Astrocyte (in vitro differentiated cells and primary cell): Measurements from ENCODE around the gene SORT1. TPM values are rescaled to one million over a fixed set of nuclear protein-coding genes. Genes with fewer than 3 reads are reported as not detected.

Source experiments
- DNase-seq: peaks from one replicate; pipeline ENCODE4 v3.0.0-alpha.2; 2010; ENCODE audit warnings: low read depth
- FAIRE-seq: peaks from 2 replicates; lab custom pipeline; 2011; peaks lifted over from hg19 to GRCh38; lab: Jason Lieb, UNC
- H2AFZ ChIP-seq: 2 replicates; pipeline ENCODE4 v1.6.0; 2012; ENCODE audit warnings: low read depth, low read length, inconsistent platforms
- H3K27ac ChIP-seq: 2 replicates; pipeline ENCODE4 v1.5.1; 2011; ENCODE audit warnings: low read depth, low read length, inconsistent platforms
- H3K27me3 ChIP-seq: 2 replicates; pipeline ENCODE4 v1.6.0; 2011; ENCODE audit warnings: low read length, inconsistent platforms; ENCODE audit not compliant: insufficient read depth
- H3K36me3 ChIP-seq: 2 replicates; pipeline ENCODE4 v1.5.1; 2011; ENCODE audit warnings: low read length, inconsistent platforms; ENCODE audit not compliant: insufficient read depth
- H3K4me1 ChIP-seq: 2 replicates; pipeline ENCODE4 v1.5.1; 2011; ENCODE audit warnings: low read length, inconsistent platforms; ENCODE audit not compliant: insufficient read depth
- H3K4me2 ChIP-seq: 2 replicates; pipeline ENCODE4 v1.6.0; 2012; ENCODE audit warnings: low read length, inconsistent platforms
- H3K4me3 ChIP-seq: 2 replicates; pipeline ENCODE4 v1.5.1; 2011; ENCODE audit warnings: low read depth, mild to moderate bottlenecking, low read length, inconsistent platforms; ENCODE audit not compliant: insufficient read depth
- H3K79me2 ChIP-seq: 2 replicates; pipeline ENCODE4 v1.6.0; 2012; ENCODE audit warnings: mild to moderate bottlenecking, low read length, inconsistent platforms; ENCODE audit not compliant: insufficient read depth
- H3K9ac ChIP-seq: 2 replicates; pipeline ENCODE4 v1.6.0; 2012; ENCODE audit warnings: mild to moderate bottlenecking, low read length, inconsistent platforms
- H3K9me3 ChIP-seq: 2 replicates; pipeline ENCODE4 v1.5.1; 2012; ENCODE audit warnings: low read depth, mild to moderate bottlenecking, low read length, inconsistent platforms; ENCODE audit not compliant: insufficient read depth
- H4K20me1 ChIP-seq: 2 replicates; pipeline ENCODE4 v1.6.0; 2012; ENCODE audit warnings: low read length, inconsistent platforms; ENCODE audit not compliant: insufficient read depth
- H3K27ac Mint-ChIP-seq: one replicate; pipeline ENCODE4 v1.8.0; 2021; ENCODE audit warnings: mild to moderate bottlenecking, mixed read lengths; ENCODE audit not compliant: unreplicated experiment
- H3K27me3 Mint-ChIP-seq: one replicate; pipeline ENCODE4 v1.8.0; 2021; ENCODE audit warnings: low read depth, mixed read lengths; ENCODE audit not compliant: unreplicated experiment
- H3K36me3 Mint-ChIP-seq: one replicate; pipeline ENCODE4 v1.8.0; 2021; ENCODE audit warnings: low read depth, mixed read lengths; ENCODE audit not compliant: unreplicated experiment
- H3K4me1 Mint-ChIP-seq: one replicate; pipeline ENCODE4 v1.8.0; 2021; ENCODE audit warnings: low read depth, mixed read lengths; ENCODE audit not compliant: unreplicated experiment
- H3K4me3 Mint-ChIP-seq: one replicate; pipeline ENCODE4 v1.8.0; 2021; ENCODE audit warnings: mild to moderate bottlenecking, moderate library complexity, mixed read lengths; ENCODE audit not compliant: unreplicated experiment
- H3K9me3 Mint-ChIP-seq: one replicate; pipeline ENCODE4 v1.8.0; 2021; ENCODE audit warnings: mild to moderate bottlenecking, mixed read lengths; ENCODE audit not compliant: unreplicated experiment
- CTCF ChIP-seq: IDR thresholded peaks from 2 replicates; pipeline ENCODE4 v1.5.1; 2011; ENCODE audit warnings: low read depth, mild to moderate bottlenecking, inconsistent platforms, low read length, moderate library complexity; ENCODE audit not compliant: insufficient read depth
- EZH2 ChIP-seq: IDR thresholded peaks from 2 replicates; pipeline ENCODE4 v1.6.1; 2012; ENCODE audit warnings: mild to moderate bottlenecking, low read length, inconsistent platforms; ENCODE audit not compliant: insufficient read depth
- total RNA-seq: library from RNA; stranded (reverse); gene quantifications from 2 replicates; pipeline ENCODE4 v1.2.1, GENCODE V29; 2021

The SORT1 gene
- total RNA-seq, 1 donor from 2014 or later: 135 TPM

- no peak overlapping the region for H2AFZ ChIP-seq
- H3K36me3 Mint-ChIP-seq: peaks cover 11% of the 10 kb centered on the region
- no peaks in the 10 kb centered on the region for H3K4me1 ChIP-seq
- FAIRE-seq (no peak), DNase-seq (no peak)
- H3K27me3 Mint-ChIP-seq: no peaks in the 10 kb centered on the region
- TF ChIP-seq CTCF (no peak), EZH2 (no peak)
- no peaks in the 10 kb centered on the region for H3K9me3 ChIP-seq
- H3K36me3 ChIP-seq: peaks cover under 1% of the 10 kb centered on the region
- H3K9ac ChIP-seq: no peak overlapping the region
- no peak overlapping the region for H3K4me3 ChIP-seq
- no peaks in the 10 kb centered on the region for H3K9me3 Mint-ChIP-seq
- no peak overlapping the region for H3K27ac Mint-ChIP-seq
- no peaks in the 10 kb centered on the region for H3K27me3 ChIP-seq
- no peaks in the 10 kb centered on the region for H3K79me2 ChIP-seq
- no peak overlapping the region for H3K4me3 Mint-ChIP-seq
- no peak overlapping the region for H3K4me2 ChIP-seq
- H4K20me1 ChIP-seq: no peaks in the 10 kb centered on the region
- H3K4me1 Mint-ChIP-seq: peaks cover 7% of the 10 kb centered on the region
- no peak overlapping the region for H3K27ac ChIP-seq
These were observed 41.2 kb downstream of the SORT1 start for GRCh38 chr1:109356505-109356904.

GRCh38 chr1:109354929-109355328 is 42.8 kb downstream of the SORT1 start:
- peaks cover 5% of the 10 kb centered on the region for H3K36me3 ChIP-seq
- no peak overlapping the region for H3K27ac ChIP-seq
- no peaks in the 10 kb centered on the region for H3K27me3 ChIP-seq
- no peaks in the 10 kb centered on the region for H3K9me3 ChIP-seq
- H3K4me3 ChIP-seq: no peak overlapping the region
- FAIRE-seq (no peak), DNase-seq (no peak)
- Mint-ChIP-seq H3K27ac (no peak overlapping the region), H3K4me3 (no peak overlapping the region), H3K9me3 (no peaks in the 10 kb centered on the region), H3K27me3 (no peaks in the 10 kb centered on the region), H3K4me1 (no peaks in the 10 kb centered on the region), H3K36me3 (peaks cover 16% of the 10 kb centered on the region)
- no peaks in the 10 kb centered on the region for H4K20me1 ChIP-seq
- no peaks in the 10 kb centered on the region for H3K4me1 ChIP-seq
- H3K79me2 ChIP-seq: no peaks in the 10 kb centered on the region
- TF ChIP-seq EZH2: no peak
- no peak for TF ChIP-seq CTCF
- no peak overlapping the region for H3K4me2 ChIP-seq
- H2AFZ ChIP-seq: no peak overlapping the region
- H3K9ac ChIP-seq: no peak overlapping the region

GRCh38 chr1:109351457-109351856 is 46.3 kb downstream of the SORT1 start:
- Histone ChIP-seq H3K9ac (no peak overlapping the region), H3K27ac (no peak overlapping the region), H3K4me2 (no peak overlapping the region), H3K9me3 (no peaks in the 10 kb centered on the region), H3K27me3 (no peaks in the 10 kb centered on the region), H3K4me1 (no peaks in the 10 kb centered on the region), H4K20me1 (no peaks in the 10 kb centered on the region), H3K36me3 (peaks cover 14% of the 10 kb centered on the region), H3K79me2 (no peaks in the 10 kb centered on the region), H2AFZ (no peak overlapping the region), H3K4me3 (no peak overlapping the region)
- no peaks in the 10 kb centered on the region for H3K27me3 Mint-ChIP-seq
- H3K4me3 Mint-ChIP-seq: no peak overlapping the region
- H3K36me3 Mint-ChIP-seq: peaks cover 23% of the 10 kb centered on the region
- no peak for FAIRE-seq
- H3K9me3 Mint-ChIP-seq: no peaks in the 10 kb centered on the region
- no peaks in the 10 kb centered on the region for H3K4me1 Mint-ChIP-seq
- no peak for DNase-seq
- no peak for TF ChIP-seq CTCF
- TF ChIP-seq EZH2: no peak
- no peak overlapping the region for H3K27ac Mint-ChIP-seq
